GM12892 (cell line): Measurements from ENCODE around the gene TRIO.

Source experiments
- POLR2A ChIP-seq: IDR thresholded peaks from 2 replicates; pipeline ENCODE4 v1.6.1; 2011; ENCODE audit warnings: low read depth, low read length, control low read depth
- POLR2AphosphoS5 ChIP-seq: IDR thresholded peaks from 2 replicates; pipeline ENCODE4 v1.6.1; 2011; ENCODE audit warnings: low read depth, low read length, control low read depth

GRCh38 chr5:14328144-14328543, 185.0 kb downstream of the TRIO start:
- TF ChIP-seq POLR2A (no peak), POLR2AphosphoS5 (no peak)
